ENCODE data around the gene GATA2. TPM values are rescaled to one million over a fixed set of nuclear protein-coding genes. Genes with fewer than 3 reads are reported as not detected.

GATA2 gene
- total RNA-seq, 4 donors from 2014 or later, result 8.1 to 24.7 (median 15.9) TPM

DNA sequence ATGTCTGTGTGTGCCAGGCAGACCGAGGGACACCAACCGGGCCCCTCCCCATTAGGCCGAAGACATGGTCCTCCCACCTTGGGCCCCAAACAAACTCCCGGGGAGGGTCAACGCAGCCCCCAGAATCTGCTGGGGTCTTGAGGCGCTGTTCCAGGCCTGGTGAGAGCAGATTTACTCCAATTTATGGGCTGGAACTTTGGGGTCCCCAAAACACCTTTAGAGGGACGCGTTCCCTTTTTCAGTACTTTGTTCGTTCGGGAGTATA, 2.4 kb downstream of the GATA2 start:
- Histone ChIP-seq H3K4me1 (peaks cover 0 to 75% (median 53%) of the 10 kb centered on the region in 4 donors), H3K27me3 (peaks cover 8 to 100% of the 10 kb centered on the region in 2 donors), H3K36me3 (no peaks in the 10 kb centered on the region), H3K9me3 (no peaks in the 10 kb centered on the region), H3K4me3 (peak overlapping the region in 2 of 4 donors; percentile 45 to 54), H3K27ac (no peak overlapping the region)
- DNase-seq (ENCODE audit: low spot score in 2 of 2), result no peak
- TF ChIP-seq, protein P1, sequence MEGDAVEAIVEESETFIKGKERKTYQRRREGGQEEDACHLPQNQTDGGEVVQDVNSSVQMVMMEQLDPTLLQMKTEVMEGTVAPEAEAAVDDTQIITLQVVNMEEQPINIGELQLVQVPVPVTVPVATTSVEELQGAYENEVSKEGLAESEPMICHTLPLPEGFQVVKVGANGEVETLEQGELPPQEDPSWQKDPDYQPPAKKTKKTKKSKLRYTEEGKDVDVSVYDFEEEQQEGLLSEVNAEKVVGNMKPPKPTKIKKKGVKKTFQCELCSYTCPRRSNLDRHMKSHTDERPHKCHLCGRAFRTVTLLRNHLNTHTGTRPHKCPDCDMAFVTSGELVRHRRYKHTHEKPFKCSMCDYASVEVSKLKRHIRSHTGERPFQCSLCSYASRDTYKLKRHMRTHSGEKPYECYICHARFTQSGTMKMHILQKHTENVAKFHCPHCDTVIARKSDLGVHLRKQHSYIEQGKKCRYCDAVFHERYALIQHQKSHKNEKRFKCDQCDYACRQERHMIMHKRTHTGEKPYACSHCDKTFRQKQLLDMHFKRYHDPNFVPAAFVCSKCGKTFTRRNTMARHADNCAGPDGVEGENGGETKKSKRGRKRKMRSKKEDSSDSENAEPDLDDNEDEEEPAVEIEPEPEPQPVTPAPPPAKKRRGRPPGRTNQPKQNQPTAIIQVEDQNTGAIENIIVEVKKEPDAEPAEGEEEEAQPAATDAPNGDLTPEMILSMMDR (IDR thresholded peaks at IDR 0.05), result no peak
- TF ChIP-seq EP300 (IDR thresholded peaks at IDR 0.05) (no peak), POLR2A (IDR thresholded peaks at IDR 0.05) (no peak)
- 10 to 12% methylated on average over 10 of the region's 10 CpGs for WGBS, 2 donors

DNA sequence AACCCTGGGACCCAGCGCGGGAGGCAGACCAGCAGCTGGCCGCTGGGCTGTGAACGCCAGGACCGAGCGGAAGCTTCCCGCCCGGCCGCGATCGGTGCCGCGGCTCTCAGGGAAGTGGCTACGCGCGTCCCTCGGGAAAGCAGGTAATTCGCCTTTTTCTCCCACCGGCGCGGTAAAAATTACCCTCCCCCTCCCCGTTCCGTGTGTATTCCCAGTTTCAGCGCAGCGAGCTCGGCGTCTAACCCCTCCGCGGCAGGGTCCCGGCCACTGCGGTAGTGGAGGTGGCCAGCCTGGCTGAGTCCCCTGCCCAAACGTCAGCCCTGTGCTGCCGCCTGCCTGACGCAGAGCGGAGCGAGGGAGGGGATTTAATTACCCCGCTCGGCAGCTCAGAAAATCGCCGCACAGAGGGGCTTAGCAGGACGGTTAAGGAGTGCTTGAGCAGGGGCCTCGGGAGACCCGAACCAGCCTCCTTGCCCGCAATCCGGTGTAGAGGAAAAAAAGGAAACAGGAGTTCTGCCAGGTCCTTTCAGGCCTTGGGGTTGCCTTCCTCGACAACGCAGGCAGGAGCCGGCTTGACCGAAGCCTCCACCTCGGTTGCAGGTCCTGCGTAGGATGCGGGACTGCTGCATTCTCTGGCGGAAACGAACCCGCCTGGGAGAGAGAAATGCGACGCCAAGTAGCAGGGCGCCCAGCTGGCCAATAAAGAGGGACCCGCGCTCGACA, 2.9 kb downstream of the GATA2 start:
- no peak for DNase-seq (ENCODE audit: low spot score in 2 of 2)
- TF ChIP-seq EP300 (IDR thresholded peaks at IDR 0.05) (peak in 1 of 2 donors; percentile 5), POLR2A (IDR thresholded peaks at IDR 0.05) (no peak)
- TF ChIP-seq, protein P1 (IDR thresholded peaks at IDR 0.05), result no peak
- H3K9me3 ChIP-seq, result no peaks in the 10 kb centered on the region
- peak overlapping the region; percentile 34 to 54 (median 47) for H3K4me3 ChIP-seq
- H3K4me1 ChIP-seq, result peaks cover 0 to 75% (median 53%) of the 10 kb centered on the region in 4 donors
- no peaks in the 10 kb centered on the region for H3K36me3 ChIP-seq
- peaks cover 8 to 100% of the 10 kb centered on the region in 2 donors for H3K27me3 ChIP-seq
- peak overlapping the region in 2 of 4 donors; percentile 24 to 63 for H3K27ac ChIP-seq
- 2 to 4% methylated on average over 40 to 60 of the region's 61 CpGs for WGBS, 2 donors

DNA sequence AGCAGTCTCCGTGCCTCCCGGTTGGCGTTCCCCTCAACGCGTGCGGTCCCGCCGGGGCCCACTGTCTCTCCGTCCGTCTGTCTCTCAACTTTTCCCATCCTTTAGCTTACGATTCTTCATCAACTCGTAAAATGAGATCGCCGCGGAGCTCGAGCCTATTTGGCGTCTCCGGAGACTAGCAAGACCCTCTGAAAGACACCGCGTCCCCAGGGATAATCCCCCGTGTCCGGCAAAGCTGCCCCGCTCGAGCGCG, 3.4 kb downstream of the GATA2 start:
- DNase-seq (ENCODE audit: low spot score in 2 of 2), result no peak
- Histone ChIP-seq H3K27me3 (peaks cover 8 to 100% of the 10 kb centered on the region in 2 donors), H3K4me3 (peak overlapping the region; percentile 34 to 54 (median 47)), H3K4me1 (peaks cover 0 to 75% (median 53%) of the 10 kb centered on the region in 4 donors), H3K27ac (peak overlapping the region in 2 of 4 donors; percentile 24 to 63), H3K9me3 (no peaks in the 10 kb centered on the region), H3K36me3 (no peaks in the 10 kb centered on the region)
- WGBS, 2 donors, result 0% methylated on average over 15 to 26 of the region's 26 CpGs
- peak in 1 of 2 donors; percentile 1 for TF ChIP-seq EP300 (IDR thresholded peaks at IDR 0.05)
- TF ChIP-seq, protein P1 (IDR thresholded peaks at IDR 0.05), result no peak

DNA sequence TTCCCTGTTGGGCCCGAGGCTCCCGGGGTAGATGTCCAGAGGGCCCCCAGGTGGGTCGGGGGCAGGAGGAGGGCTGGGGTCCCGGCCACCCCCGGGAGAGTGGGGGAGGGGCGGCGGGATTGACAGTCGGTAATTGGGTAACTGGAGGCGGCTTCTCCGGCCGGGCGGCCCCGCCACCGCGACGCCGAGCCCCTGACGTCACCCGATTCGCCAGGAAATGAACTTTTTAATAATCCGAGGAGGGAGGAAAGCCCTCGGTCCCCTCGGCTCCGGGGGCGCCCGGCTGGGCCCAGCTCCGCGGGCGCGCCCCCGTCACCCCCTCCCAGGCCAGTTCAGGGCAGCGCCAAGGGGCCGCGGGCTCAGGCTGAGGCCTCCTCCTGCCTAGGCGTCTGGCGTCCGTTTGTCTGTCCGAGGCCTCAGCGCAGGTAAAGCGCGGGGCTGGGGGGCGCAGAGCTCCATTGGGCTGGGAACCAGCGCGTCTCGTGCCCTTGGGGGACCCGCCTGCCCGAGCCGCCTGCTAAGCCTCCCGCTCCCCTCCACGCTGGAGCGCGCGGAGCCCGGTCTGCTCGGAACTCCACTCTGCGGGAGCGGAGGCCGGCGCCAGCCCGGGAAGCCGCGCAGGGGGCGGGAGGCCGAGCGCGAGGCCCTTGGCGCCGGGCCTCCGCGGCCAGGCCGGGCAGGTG, 3.9 kb downstream of the GATA2 start:
- H3K9me3 ChIP-seq, result no peaks in the 10 kb centered on the region
- no peaks in the 10 kb centered on the region for H3K36me3 ChIP-seq
- H3K27me3 ChIP-seq, result peaks cover 8 to 100% of the 10 kb centered on the region in 2 donors
- peak in 1 of 2 donors; percentile 10 for TF ChIP-seq POLR2A (IDR thresholded peaks at IDR 0.05)
- peak in 1 of 2 donors; percentile 3 for TF ChIP-seq EP300 (IDR thresholded peaks at IDR 0.05)
- TF ChIP-seq, protein P1 (IDR thresholded peaks at IDR 0.05), result no peak
- peak overlapping the region; percentile 34 to 54 (median 47) for H3K4me3 ChIP-seq
- peaks cover 0 to 75% (median 53%) of the 10 kb centered on the region in 4 donors for H3K4me1 ChIP-seq
- peak overlapping the region in 2 of 4 donors; percentile 24 to 63 for H3K27ac ChIP-seq
- DNase-seq (ENCODE audit: low spot score in 2 of 2), result no peak
- 1 to 2% methylated on average over 40 to 45 of the region's 71 CpGs for WGBS, 2 donors

DNA sequence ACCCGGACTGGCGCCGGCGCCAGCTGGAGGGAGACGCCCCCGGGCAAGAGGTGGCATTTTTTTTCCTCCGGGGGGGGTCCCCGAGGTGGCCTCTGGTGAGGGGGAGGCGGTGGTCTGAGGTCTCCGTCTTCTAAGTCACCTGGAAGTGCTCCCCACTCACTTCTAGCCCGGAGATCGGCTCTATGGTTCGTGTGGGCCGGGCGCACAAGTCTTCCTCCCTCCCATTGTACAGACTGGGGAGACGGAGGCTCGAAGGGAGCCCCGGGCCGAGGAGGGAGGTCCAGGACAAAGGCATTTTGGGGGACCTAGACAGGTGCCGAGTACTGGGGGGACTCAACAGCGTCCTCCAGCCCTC, 4.4 kb downstream of the GATA2 start:
- H3K9me3 ChIP-seq, result no peaks in the 10 kb centered on the region
- WGBS, 2 donors, result 3% methylated on average over 21 of the region's 21 CpGs
- no peaks in the 10 kb centered on the region for H3K36me3 ChIP-seq
- TF ChIP-seq EP300 (IDR thresholded peaks at IDR 0.05), result no peak
- peak overlapping the region; percentile 34 to 54 (median 47) for H3K4me3 ChIP-seq
- peak overlapping the region in 1 of 4 donors; percentile 63 for H3K27ac ChIP-seq
- DNase-seq (ENCODE audit: low spot score in 2 of 2), result no peak
- peaks cover 0 to 79% (median 53%) of the 10 kb centered on the region in 4 donors for H3K4me1 ChIP-seq
- H3K27me3 ChIP-seq, result peaks cover 8 to 100% of the 10 kb centered on the region in 2 donors

All from tibial nerve (tissue), 4 donors.